GM10266 (cell line): ENCODE data around the gene ANXA6.

Experiments used
- DNase-seq: peaks from one replicate; pipeline ENCODE4 v3.0.0; 2012; ENCODE audit errors: extremely low spot score
- CTCF ChIP-seq: IDR thresholded peaks from 2 replicates; pipeline ENCODE4 v1.5.1; 2012; ENCODE audit warnings: mild to moderate bottlenecking, low read depth; ENCODE audit not compliant: control insufficient read depth, insufficient read depth; ENCODE audit errors: missing control alignments

ANXA6 gene

GRCh38 chr5:151107738-151108520 lies 49.6 kb downstream of the ANXA6 start:
- TF ChIP-seq CTCF: no peak
- DNase-seq: no peak

- no peak for DNase-seq
- TF ChIP-seq CTCF: no peak
These were observed 50.5 kb downstream of the ANXA6 start for GRCh38 chr5:151107084-151107483.

- no peak for DNase-seq
- no peak for TF ChIP-seq CTCF
These were observed 51.1 kb downstream of the ANXA6 start for GRCh38 chr5:151106509-151106908.

- TF ChIP-seq CTCF: no peak
These were observed 51.5 kb downstream of the ANXA6 start for GRCh38 chr5:151106043-151106442.

GRCh38 chr5:151105561-151105960 lies 52.0 kb downstream of the ANXA6 start:
- no peak for TF ChIP-seq CTCF
- no peak for DNase-seq

More at GRCh38 chr5:151106043-151106442, 51.5 kb downstream of the ANXA6 start:
- DNase-seq: no peak

GRCh38 chr5:151104795-151105194 lies 52.8 kb downstream of the ANXA6 start:
- no peak for DNase-seq
- no peak for TF ChIP-seq CTCF

- DNase-seq: no peak
- TF ChIP-seq CTCF: no peak
These were observed 55.8 kb downstream of the ANXA6 start for GRCh38 chr5:151101746-151102145.
